ENCODE data around the gene TERT. TPM values are rescaled to one million over a fixed set of nuclear protein-coding genes. Genes with fewer than 3 reads are reported as not detected.

TERT gene
- polyA plus RNA-seq, 2 of the 4 experiments (the other 2 are of a cell fraction), result 1.1 to 4.0 TPM

GRCh38 chr5:1312993-1313833 is 18.3 kb upstream of the TERT start:
- Histone ChIP-seq H3K9me3 (no peaks in the 10 kb centered on the region), H3K27ac (no peak overlapping the region), H3K4me2 (no peak overlapping the region), H3K4me1 (peaks cover 13% of the 10 kb centered on the region), H3K4me3 (no peak overlapping the region)
- FAIRE-seq (no peak), DNase-seq (ENCODE audit: low read depth in 1 of 2, low spot score in 1 of 2) (no peak), ATAC-seq (no peak)
- POLR2A ChIA-PET, result no interaction called here
- 75% methylated on average over 23 of the region's 25 CpGs for WGBS (ENCODE audit: missing lambda C conversion rate)
- TF ChIP-seq ESRRA (IDR thresholded peaks at IDR 0.05; ENCODE audit: borderline replicate concordance, low read length) (no peak), HMGXB4 (CRISPR knock-in tag; IDR thresholded peaks at IDR 0.05; ENCODE audit: borderline replicate concordance) (no peak), JUN (IDR thresholded peaks at IDR 0.05) (no peak)
- CTCF ChIA-PET, result no interaction called here

- ChIA-PET POLR2A (no interaction called here), CTCF (no interaction called here)
- no peaks in the 10 kb centered on the region for H3K9me3 ChIP-seq
Observed at GRCh38 chr5:1312206-1312605, 17.3 kb upstream of the TERT start.

GRCh38 chr5:1311439-1312055 is 16.7 kb upstream of the TERT start:
- CTCF ChIA-PET, result interaction anchor here (1.3 kb wide), 1 partner anchor 333 kb away, joined by 3 read pairs; no protein-coding TSS in a partner anchor
- no peak overlapping the region for H3K4me3 ChIP-seq
- no peak overlapping the region for H3K4me2 ChIP-seq
- H3K27ac ChIP-seq, result no peak overlapping the region
- peaks cover 11% of the 10 kb centered on the region for H3K4me1 ChIP-seq
- DNase-seq (ENCODE audit: low read depth in 1 of 2, low spot score in 1 of 2) (no peak), FAIRE-seq (no peak), ATAC-seq (no peak)
- H3K9me3 ChIP-seq, result no peaks in the 10 kb centered on the region
- 75% methylated on average over 14 of the region's 15 CpGs for WGBS (ENCODE audit: missing lambda C conversion rate)
- POLR2A ChIA-PET, result no interaction called here
- TF ChIP-seq REST (IDR thresholded peaks at IDR 0.05) (no peak), RNF2 (IDR thresholded peaks at IDR 0.05; ENCODE audit: borderline replicate concordance, low read depth) (no peak), PBX3 (IDR thresholded peaks at IDR 0.05) (no peak), JUNB (IDR thresholded peaks at IDR 0.05) (no peak), ATOH8 (CRISPR knock-in tag; IDR thresholded peaks at IDR 0.05; ENCODE audit: low read depth) (no peak), CTCF (IDR thresholded peaks at IDR 0.05) (no peak)

More at GRCh38 chr5:1312206-1312605, 17.3 kb upstream of the TERT start:
- WGBS (ENCODE audit: missing lambda C conversion rate), result 75% methylated on average over 7 of the region's 7 CpGs
- no peak overlapping the region for H3K27ac ChIP-seq
- TF ChIP-seq NPAS2 (CRISPR knock-in tag; IDR thresholded peaks at IDR 0.05; ENCODE audit: borderline replicate concordance) (no peak), MAZ (IDR thresholded peaks at IDR 0.05; ENCODE audit: borderline replicate concordance, low read depth, low read length) (no peak), MYC (IDR thresholded peaks at IDR 0.05; ENCODE audit: borderline replicate concordance, low read length) (no peak), TP53 (CRISPR knock-in tag; IDR thresholded peaks at IDR 0.05) (no peak), POLR2A (IDR thresholded peaks at IDR 0.05; ENCODE audit: low read length) (no peak), FOSB (CRISPR knock-in tag; IDR thresholded peaks at IDR 0.05) (no peak), CHD2 (IDR thresholded peaks at IDR 0.05; ENCODE audit: low read length, partially characterized antibody) (no peak), ESRRA (IDR thresholded peaks at IDR 0.05; ENCODE audit: borderline replicate concordance, low read length) (no peak), GATA3 (IDR thresholded peaks at IDR 0.05; ENCODE audit: borderline replicate concordance) (no peak), HDAC2 (IDR thresholded peaks at IDR 0.05) (no peak), KDM1A (IDR thresholded peaks at IDR 0.05; ENCODE audit: low read depth) (no peak), MAX (IDR thresholded peaks at IDR 0.05) (no peak), HOXB13 (CRISPR knock-in tag; IDR thresholded peaks at IDR 0.05; ENCODE audit: low read depth) (no peak), JUNB (IDR thresholded peaks at IDR 0.05) (no peak), ATOH8 (CRISPR knock-in tag; IDR thresholded peaks at IDR 0.05; ENCODE audit: low read depth) (no peak), ZFP36 (IDR thresholded peaks at IDR 0.05; ENCODE audit: borderline replicate concordance, partially characterized antibody) (no peak), EHF (CRISPR knock-in tag; IDR thresholded peaks at IDR 0.05) (no peak), RAD21 (conservative IDR thresholded peaks at IDR 0.05 in 1 of 2, IDR thresholded peaks at IDR 0.05 in 1 of 2) (no peak), RFX5 (IDR thresholded peaks at IDR 0.05) (no peak)
- no peak overlapping the region for H3K4me2 ChIP-seq
- DNase-seq (ENCODE audit: low read depth in 1 of 2, low spot score in 1 of 2) (no peak), FAIRE-seq (no peak), ATAC-seq (no peak)
- H3K4me1 ChIP-seq, result peaks cover 13% of the 10 kb centered on the region
- no peak overlapping the region for H3K4me3 ChIP-seq
